Neural progenitor cell (in vitro differentiated cells): ENCODE measurements around the gene EPYC. TPM values are rescaled to one million over a fixed set of nuclear protein-coding genes. Genes with fewer than 3 reads are reported as not detected.

ENCODE experiments used
- DNase-seq: peaks from one replicate; pipeline ENCODE4 v3.0.0-alpha.2; 2016; ENCODE audit warnings: low spot score
- H2AFZ ChIP-seq: fragments of 200-600 bp; sonication (generic); replicated peaks from 2 replicates; pipeline ENCODE4 v1.6.1; 2016; ENCODE audit warnings: antibody characterized with exemption
- H3F3A ChIP-seq: fragments of 200-600 bp; sonication (generic); 2 replicates; pipeline ENCODE4 v1.6.1; 2016; ENCODE audit warnings: antibody characterized with exemption, low read depth
- H3K27ac ChIP-seq: fragments of 200-600 bp; sonication (generic); 2 replicates; pipeline ENCODE4 v1.5.1; 2016; ENCODE audit warnings: mild to moderate bottlenecking
- H3K27me3 ChIP-seq: fragments of 200-600 bp; sonication (generic); 2 replicates; pipeline ENCODE4 v1.6.1; 2016; ENCODE audit warnings: mild to moderate bottlenecking, moderate library complexity
- H3K36me3 ChIP-seq: fragments of 200-600 bp; sonication (generic); 2 replicates; pipeline ENCODE4 v1.5.1; 2016
- H3K4me1 ChIP-seq: fragments of 200-600 bp; sonication (generic); 2 replicates; pipeline ENCODE4 v1.6.1; 2016; ENCODE audit warnings: mixed run types
- H3K4me2 ChIP-seq: fragments of 200-600 bp; sonication (generic); 2 replicates; pipeline ENCODE4 v1.6.1; 2016
- H3K4me3 ChIP-seq: fragments of 200-600 bp; sonication (generic); 2 replicates; pipeline ENCODE4 v1.5.1; 2016
- H3K79me2 ChIP-seq: fragments of 200-600 bp; sonication (generic); 2 replicates; pipeline ENCODE4 v1.6.1; 2016; ENCODE audit warnings: low read depth
- H3K9ac ChIP-seq: fragments of 200-600 bp; sonication (generic); 2 replicates; pipeline ENCODE4 v1.6.1; 2016
- H3K9me3 ChIP-seq: fragments of 200-600 bp; sonication (generic); 2 replicates; pipeline ENCODE4 v1.5.1; 2016; ENCODE audit warnings: low read depth
- H4K20me1 ChIP-seq: fragments of 200-600 bp; sonication (generic); 2 replicates; pipeline ENCODE4 v1.6.1; 2016; ENCODE audit warnings: low read depth
- H3K27ac Mint-ChIP-seq: 3 replicates; pipeline ENCODE4 v1.8.0; 2021; ENCODE audit warnings: mixed read lengths
- H3K27me3 Mint-ChIP-seq: 2 replicates; pipeline ENCODE4 v1.8.0; 2022; ENCODE audit warnings: low read depth, mild to moderate bottlenecking, inconsistent platforms, moderate library complexity, mixed read lengths; ENCODE audit not compliant: insufficient read depth
- H3K36me3 Mint-ChIP-seq: 3 replicates; pipeline ENCODE4 v1.8.0; 2021; ENCODE audit warnings: mixed read lengths
- H3K4me1 Mint-ChIP-seq: 3 replicates; pipeline ENCODE4 v1.8.0; 2021; ENCODE audit warnings: mixed read lengths
- H3K4me3 Mint-ChIP-seq: 3 replicates; pipeline ENCODE4 v1.8.0; 2021; ENCODE audit warnings: mild to moderate bottlenecking, moderate library complexity, mixed read lengths
- H3K9me3 Mint-ChIP-seq: 3 replicates; pipeline ENCODE4 v1.8.0; 2020; ENCODE audit warnings: mixed read lengths
- EZH2 ChIP-seq: fragments of 200-600 bp; sonication (generic); IDR thresholded peaks from 2 replicates; pipeline ENCODE4 v1.6.1; 2017; ENCODE audit warnings: antibody characterized with exemption, mild to moderate bottlenecking, moderate library complexity
- EZH2phosphoT487 ChIP-seq: fragments of 200-600 bp; sonication (generic); IDR thresholded peaks from 2 replicates; pipeline ENCODE4 v1.6.1; 2017; ENCODE audit warnings: antibody characterized with exemption
- total RNA-seq: library from RNA; depleted of rRNA; stranded (reverse); fragments of >200 nt; gene quantifications from 2 replicates; pipeline ENCODE4 v1.2.3, GENCODE V29; 2015; ENCODE audit warnings: low replicate concordance
- TF ChIP-seq, protein P1 (sequence below): fragments of 200-600 bp; sonication (generic); IDR thresholded peaks from 2 replicates; pipeline ENCODE4 v1.5.1; 2017; ENCODE audit warnings: antibody characterized with exemption, mild to moderate bottlenecking

EPYC gene
- total RNA-seq, 1 donor from 2014 or later, result not detected

DNA sequence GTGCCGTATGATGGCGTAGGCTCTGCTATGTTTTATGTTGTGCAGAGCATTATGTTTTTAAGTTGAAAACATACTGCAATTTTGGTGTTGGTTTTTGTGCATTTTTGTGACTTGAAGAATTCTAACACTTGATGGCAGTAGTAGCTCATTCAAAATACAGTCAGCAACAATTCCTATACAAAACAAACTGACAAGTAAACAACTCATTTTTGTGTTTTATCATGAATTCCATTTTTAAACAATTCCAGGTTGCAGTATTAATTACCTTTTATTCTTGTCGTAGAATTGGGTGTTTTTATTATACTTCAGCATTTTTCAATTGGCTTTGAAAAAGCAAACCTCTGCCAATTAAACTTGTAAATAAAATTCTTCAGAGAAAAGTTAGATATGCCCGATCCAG lies 45.7 kb downstream of the EPYC start:
- no peaks in the 10 kb centered on the region for H3K27me3 ChIP-seq
- no peaks in the 10 kb centered on the region for H3F3A ChIP-seq
- H3K4me3 ChIP-seq, result no peak overlapping the region
- Mint-ChIP-seq H3K9me3 (no peaks in the 10 kb centered on the region), H3K27ac (no peak overlapping the region), H3K27me3 (no peaks in the 10 kb centered on the region), H3K4me3 (no peak overlapping the region), H3K36me3 (no peaks in the 10 kb centered on the region), H3K4me1 (no peaks in the 10 kb centered on the region)
- no peak overlapping the region for H2AFZ ChIP-seq
- H3K79me2 ChIP-seq, result no peaks in the 10 kb centered on the region
- H3K27ac ChIP-seq, result no peak overlapping the region
- no peak for DNase-seq
- H3K9ac ChIP-seq, result no peak overlapping the region
- no peaks in the 10 kb centered on the region for H3K36me3 ChIP-seq
- no peaks in the 10 kb centered on the region for H3K4me1 ChIP-seq
- H3K9me3 ChIP-seq, result no peaks in the 10 kb centered on the region
- no peaks in the 10 kb centered on the region for H4K20me1 ChIP-seq
- TF ChIP-seq, protein P1, sequence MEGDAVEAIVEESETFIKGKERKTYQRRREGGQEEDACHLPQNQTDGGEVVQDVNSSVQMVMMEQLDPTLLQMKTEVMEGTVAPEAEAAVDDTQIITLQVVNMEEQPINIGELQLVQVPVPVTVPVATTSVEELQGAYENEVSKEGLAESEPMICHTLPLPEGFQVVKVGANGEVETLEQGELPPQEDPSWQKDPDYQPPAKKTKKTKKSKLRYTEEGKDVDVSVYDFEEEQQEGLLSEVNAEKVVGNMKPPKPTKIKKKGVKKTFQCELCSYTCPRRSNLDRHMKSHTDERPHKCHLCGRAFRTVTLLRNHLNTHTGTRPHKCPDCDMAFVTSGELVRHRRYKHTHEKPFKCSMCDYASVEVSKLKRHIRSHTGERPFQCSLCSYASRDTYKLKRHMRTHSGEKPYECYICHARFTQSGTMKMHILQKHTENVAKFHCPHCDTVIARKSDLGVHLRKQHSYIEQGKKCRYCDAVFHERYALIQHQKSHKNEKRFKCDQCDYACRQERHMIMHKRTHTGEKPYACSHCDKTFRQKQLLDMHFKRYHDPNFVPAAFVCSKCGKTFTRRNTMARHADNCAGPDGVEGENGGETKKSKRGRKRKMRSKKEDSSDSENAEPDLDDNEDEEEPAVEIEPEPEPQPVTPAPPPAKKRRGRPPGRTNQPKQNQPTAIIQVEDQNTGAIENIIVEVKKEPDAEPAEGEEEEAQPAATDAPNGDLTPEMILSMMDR, result no peak
- TF ChIP-seq EZH2phosphoT487 (no peak), EZH2 (no peak)
- H3K4me2 ChIP-seq, result no peak overlapping the region

DNA sequence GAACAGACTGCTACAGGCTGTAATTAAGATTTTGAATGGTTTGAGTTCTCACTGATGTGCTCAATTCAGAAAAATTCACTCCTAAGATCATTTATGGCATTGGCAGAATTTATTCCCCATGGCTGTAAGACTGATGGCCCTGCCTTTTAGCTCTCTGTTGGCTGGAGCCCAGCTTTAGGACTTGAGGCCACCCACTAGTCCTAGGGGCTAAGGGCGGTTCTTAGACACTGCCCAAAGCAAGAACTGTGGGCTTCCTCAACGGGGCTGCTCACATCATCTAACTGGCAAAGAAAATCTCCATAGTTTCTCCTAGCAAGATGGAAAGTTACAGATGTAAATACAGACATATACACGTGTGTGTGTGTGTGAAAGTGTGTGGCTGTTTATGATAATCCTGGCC lies 46.4 kb downstream of the EPYC start:
- H3K9ac ChIP-seq, result no peak overlapping the region
- no peak for TF ChIP-seq EZH2phosphoT487
- TF ChIP-seq, protein P1, result no peak
- no peak for TF ChIP-seq EZH2
- H2AFZ ChIP-seq, result no peak overlapping the region

DNA sequence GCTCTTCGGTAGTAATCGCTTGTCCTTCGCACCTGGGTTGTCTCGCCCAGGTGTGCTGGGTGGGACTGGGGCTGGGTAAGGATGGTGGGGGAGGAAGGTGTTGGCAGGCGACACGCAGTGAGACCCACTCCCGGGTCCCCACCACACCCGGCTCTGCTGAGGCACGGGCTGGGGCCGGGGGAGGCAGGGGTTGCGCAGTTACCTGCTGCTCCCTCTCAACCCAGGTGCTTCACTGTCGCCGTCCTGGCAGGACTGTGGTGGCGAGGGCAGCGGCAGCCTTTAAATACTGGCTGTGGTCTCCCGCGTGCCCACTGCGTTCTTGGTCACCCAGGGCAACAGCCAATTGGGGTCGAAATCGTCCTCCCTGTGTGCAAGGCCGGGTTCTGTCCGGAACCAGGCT lies 49.9 kb downstream of the EPYC start, which contains the start of gene CCER1:
CCER1 (minus strand) TSS at position 256 of the 400 bp plus-strand sequence. CDS start 434 bp downstream, outside the sequence.
- Mint-ChIP-seq H3K36me3 (no peaks in the 10 kb centered on the region), H3K27ac (no peak within 1 kb of the TSS), H3K4me3 (no peak within 1 kb of the TSS), H3K9me3 (no peaks in the 10 kb centered on the region), H3K27me3 (no peaks in the 10 kb centered on the region), H3K4me1 (no peaks in the 10 kb centered on the region)
- Histone ChIP-seq H3K4me2 (no peak within 1 kb of the TSS), H3F3A (no peaks in the 10 kb centered on the region), H3K4me1 (no peaks in the 10 kb centered on the region), H3K27me3 (no peaks in the 10 kb centered on the region), H3K27ac (no peak within 1 kb of the TSS), H3K79me2 (no peaks in the 10 kb centered on the region), H2AFZ (peak within 1 kb of the TSS; percentile 17), H3K4me3 (no peak within 1 kb of the TSS), H3K9ac (no peak within 1 kb of the TSS), H4K20me1 (no peaks in the 10 kb centered on the region), H3K36me3 (no peaks in the 10 kb centered on the region), H3K9me3 (no peaks in the 10 kb centered on the region)
- TF ChIP-seq, protein P1, result no peak
- TF ChIP-seq EZH2phosphoT487 (no peak), EZH2 (no peak)
- no peak for DNase-seq

More for the DNA sequence above, 46.4 kb downstream of the EPYC start:
- H3K27ac ChIP-seq, result no peak overlapping the region
- Mint-ChIP-seq H3K9me3 (no peaks in the 10 kb centered on the region), H3K27ac (no peak overlapping the region), H3K27me3 (no peaks in the 10 kb centered on the region), H3K4me1 (no peaks in the 10 kb centered on the region), H3K36me3 (no peaks in the 10 kb centered on the region), H3K4me3 (no peak overlapping the region)
- H3K9me3 ChIP-seq, result no peaks in the 10 kb centered on the region
- no peaks in the 10 kb centered on the region for H3K4me1 ChIP-seq
- H3K4me2 ChIP-seq, result no peak overlapping the region
- no peaks in the 10 kb centered on the region for H3F3A ChIP-seq
- no peaks in the 10 kb centered on the region for H3K27me3 ChIP-seq
- H3K36me3 ChIP-seq, result no peaks in the 10 kb centered on the region
- no peaks in the 10 kb centered on the region for H4K20me1 ChIP-seq
- DNase-seq, result no peak
- H3K4me3 ChIP-seq, result no peak overlapping the region
- no peaks in the 10 kb centered on the region for H3K79me2 ChIP-seq
